ENCODE measurements around the gene NFIL3.

Gene NFIL3

GRCh38 chr9:91426123-91426745 is 2.6 kb upstream of the NFIL3 start:
- peaks cover 6% of the 10 kb centered on the region for H3K79me1 ChIP-seq (ENCODE audit: low read length)
- H3K79me2 ChIP-seq (ENCODE audit: control insufficient read depth, insufficient read depth, low read length) = peaks cover 4% of the 10 kb centered on the region
- H4K8ac ChIP-seq (ENCODE audit: low read depth, low read length) = no peak overlapping the region
- no peak overlapping the region for H2BK15ac ChIP-seq (replicated peaks; ENCODE audit: low read depth)
- no peak overlapping the region for H4K5ac ChIP-seq (ENCODE audit: low read length)
- H3K4ac ChIP-seq (ENCODE audit: low read depth, low read length) = no peak overlapping the region
- H3K18ac ChIP-seq (ENCODE audit: low read length) = no peak overlapping the region
- H3K4me1 ChIP-seq (ENCODE audit: control insufficient read depth, low read depth, low read length) = peaks cover 5% of the 10 kb centered on the region
- H2BK120ac ChIP-seq (ENCODE audit: low read depth, low read length) = no peak overlapping the region
- DNase-seq = peak; percentile 52
- no peak overlapping the region for H3K9ac ChIP-seq (ENCODE audit: low read length)
- H2AK5ac ChIP-seq (ENCODE audit: low read length) = no peak overlapping the region
- H3K27ac ChIP-seq (ENCODE audit: low read depth, low read length) = no peak overlapping the region
- no peak overlapping the region for H3K4me3 ChIP-seq (ENCODE audit: low read length)
- H3K23ac ChIP-seq (ENCODE audit: low read length) = no peak overlapping the region
- H3K27me3 ChIP-seq (ENCODE audit: insufficient read depth, low read length, poor library complexity) = no peaks in the 10 kb centered on the region
- WGBS (ENCODE audit: extremely low coverage, insufficient coverage, low lambda C conversion rate) = no CpG with 5 or more reads among the region's 3 CpGs
- no peaks in the 10 kb centered on the region for H3K36me3 ChIP-seq (ENCODE audit: control insufficient read depth, insufficient read depth, low read length)
- no peak overlapping the region for H3K4me2 ChIP-seq (ENCODE audit: low read length)
- no peak overlapping the region for H3K56ac ChIP-seq (ENCODE audit: low read length)
- H2BK5ac ChIP-seq (ENCODE audit: low read length) = no peak overlapping the region

GRCh38 chr9:91425271-91425670 is 1.6 kb upstream of the NFIL3 start:
- DNase-seq = no peak
- no peak overlapping the region for H3K18ac ChIP-seq (ENCODE audit: low read length)
- WGBS (ENCODE audit: extremely low coverage, insufficient coverage, low lambda C conversion rate) = no CpG with 5 or more reads among the region's 9 CpGs
- H3K4me1 ChIP-seq (ENCODE audit: control insufficient read depth, low read depth, low read length) = peaks cover 8% of the 10 kb centered on the region
- no peak overlapping the region for H3K4me3 ChIP-seq (ENCODE audit: low read length)
- H3K36me3 ChIP-seq (ENCODE audit: control insufficient read depth, insufficient read depth, low read length) = no peaks in the 10 kb centered on the region
- H3K27ac ChIP-seq (ENCODE audit: low read depth, low read length) = no peak overlapping the region
- no peak overlapping the region for H4K5ac ChIP-seq (ENCODE audit: low read length)
- no peak overlapping the region for H3K56ac ChIP-seq (ENCODE audit: low read length)
- no peak overlapping the region for H2BK5ac ChIP-seq (ENCODE audit: low read length)
- no peak overlapping the region for H2BK120ac ChIP-seq (ENCODE audit: low read depth, low read length)
- no peak overlapping the region for H4K8ac ChIP-seq (ENCODE audit: low read depth, low read length)
- H3K27me3 ChIP-seq (ENCODE audit: insufficient read depth, low read length, poor library complexity) = no peaks in the 10 kb centered on the region
- peaks cover 9% of the 10 kb centered on the region for H3K79me2 ChIP-seq (ENCODE audit: control insufficient read depth, insufficient read depth, low read length)
- H3K9ac ChIP-seq (ENCODE audit: low read length) = no peak overlapping the region
- no peak overlapping the region for H3K4ac ChIP-seq (ENCODE audit: low read depth, low read length)
- no peak overlapping the region for H3K4me2 ChIP-seq (ENCODE audit: low read length)
- no peak overlapping the region for H2AK5ac ChIP-seq (ENCODE audit: low read length)
- peaks cover 10% of the 10 kb centered on the region for H3K79me1 ChIP-seq (ENCODE audit: low read length)
- H3K23ac ChIP-seq (ENCODE audit: low read length) = no peak overlapping the region
- H2BK15ac ChIP-seq (replicated peaks; ENCODE audit: low read depth) = no peak overlapping the region

DNA sequence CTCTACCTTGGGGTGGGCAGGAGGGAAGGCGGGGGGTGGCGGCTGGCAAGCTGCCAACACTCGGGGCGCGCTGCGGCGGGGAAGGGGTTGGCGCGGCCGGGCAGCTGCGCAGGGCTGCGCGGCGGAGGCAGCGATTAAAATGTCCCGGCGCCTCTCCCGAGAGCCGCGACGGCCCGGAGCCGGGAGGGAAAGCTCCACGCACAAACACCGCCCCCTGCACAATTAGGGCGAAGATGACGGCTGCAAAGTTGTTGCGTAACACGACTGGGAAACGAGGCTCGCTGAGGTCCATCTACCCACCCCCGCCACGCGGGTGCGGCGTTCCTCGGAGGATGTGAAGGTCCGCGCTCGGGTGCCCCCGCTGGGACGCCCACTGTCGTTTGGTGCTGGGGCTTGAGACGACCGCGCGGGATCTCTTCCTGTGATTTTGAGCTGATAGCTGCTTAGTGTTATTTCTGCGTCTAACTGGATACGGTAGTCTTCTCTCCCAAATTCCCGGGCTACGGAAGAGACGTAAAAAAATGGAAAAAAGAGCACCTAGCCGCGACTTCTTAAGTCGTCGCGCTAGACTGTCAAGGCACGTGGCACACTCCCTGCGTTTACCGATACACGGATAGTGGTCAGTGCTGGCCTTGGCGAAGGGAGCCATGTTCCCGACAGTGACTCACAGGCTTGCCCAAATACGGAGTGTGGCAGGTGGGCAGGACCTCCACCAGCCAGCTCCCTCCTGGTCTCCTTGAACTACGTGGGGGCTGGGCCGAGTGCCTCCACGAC is 958 bp upstream of the NFIL3 start:
- H3K18ac ChIP-seq (ENCODE audit: low read length) = peak overlapping the region; percentile 29
- H3K27ac ChIP-seq (ENCODE audit: low read depth, low read length) = no peak overlapping the region
- no peak overlapping the region for H4K5ac ChIP-seq (ENCODE audit: low read length)
- no peak overlapping the region for H2AK5ac ChIP-seq (ENCODE audit: low read length)
- H3K4me1 ChIP-seq (ENCODE audit: control insufficient read depth, low read depth, low read length) = peaks cover 11% of the 10 kb centered on the region
- H2BK120ac ChIP-seq (ENCODE audit: low read depth, low read length) = no peak overlapping the region
- H4K8ac ChIP-seq (ENCODE audit: low read depth, low read length) = no peak overlapping the region
- H3K36me3 ChIP-seq (ENCODE audit: control insufficient read depth, insufficient read depth, low read length) = no peaks in the 10 kb centered on the region
- no peak overlapping the region for H2BK15ac ChIP-seq (replicated peaks; ENCODE audit: low read depth)
- peaks cover 12% of the 10 kb centered on the region for H3K79me1 ChIP-seq (ENCODE audit: low read length)
- H3K56ac ChIP-seq (ENCODE audit: low read length) = peak overlapping the region; percentile 96
- no peaks in the 10 kb centered on the region for H3K27me3 ChIP-seq (ENCODE audit: insufficient read depth, low read length, poor library complexity)
- peak overlapping the region; percentile 82 for H3K9ac ChIP-seq (ENCODE audit: low read length)
- peak overlapping the region; percentile 37 for H3K23ac ChIP-seq (ENCODE audit: low read length)
- H3K79me2 ChIP-seq (ENCODE audit: control insufficient read depth, insufficient read depth, low read length) = peaks cover 14% of the 10 kb centered on the region
- H3K4ac ChIP-seq (ENCODE audit: low read depth, low read length) = peak overlapping the region; percentile 49
- WGBS (ENCODE audit: extremely low coverage, insufficient coverage, low lambda C conversion rate) = no CpG with 5 or more reads among the region's 67 CpGs
- peak overlapping the region; percentile 65 for H3K4me3 ChIP-seq (ENCODE audit: low read length)
- H2BK5ac ChIP-seq (ENCODE audit: low read length) = no peak overlapping the region
- DNase-seq = peak; percentile 63
- peak overlapping the region; percentile 73 for H3K4me2 ChIP-seq (ENCODE audit: low read length)

- Histone ChIP-seq H3K9ac (ENCODE audit: low read length) (peak overlapping the region; percentile 65), H3K79me2 (ENCODE audit: control insufficient read depth, insufficient read depth, low read length) (peaks cover 20% of the 10 kb centered on the region), H3K4me1 (ENCODE audit: control insufficient read depth, low read depth, low read length) (peaks cover 14% of the 10 kb centered on the region), H3K36me3 (ENCODE audit: control insufficient read depth, insufficient read depth, low read length) (no peaks in the 10 kb centered on the region), H3K23ac (ENCODE audit: low read length) (no peak overlapping the region), H2AK5ac (ENCODE audit: low read length) (no peak overlapping the region), H3K18ac (ENCODE audit: low read length) (peak overlapping the region; percentile 94), H3K27ac (ENCODE audit: low read depth, low read length) (no peak overlapping the region), H4K5ac (ENCODE audit: low read length) (no peak overlapping the region), H3K4ac (ENCODE audit: low read depth, low read length) (peak overlapping the region; percentile 84), H3K56ac (ENCODE audit: low read length) (peak overlapping the region; percentile 86), H2BK120ac (ENCODE audit: low read depth, low read length) (no peak overlapping the region), H4K8ac (ENCODE audit: low read depth, low read length) (no peak overlapping the region), H3K27me3 (ENCODE audit: insufficient read depth, low read length, poor library complexity) (no peaks in the 10 kb centered on the region), H2BK15ac (replicated peaks; ENCODE audit: low read depth) (no peak overlapping the region), H3K4me3 (ENCODE audit: low read length) (peak overlapping the region; percentile 59), H3K4me2 (ENCODE audit: low read length) (peak overlapping the region; percentile 97), H3K79me1 (ENCODE audit: low read length) (peaks cover 17% of the 10 kb centered on the region), H2BK5ac (ENCODE audit: low read length) (no peak overlapping the region)
- peak; percentile 77 for DNase-seq
- no CpG with 5 or more reads among the region's 76 CpGs for WGBS (ENCODE audit: extremely low coverage, insufficient coverage, low lambda C conversion rate)
These were observed 597 bp downstream of the NFIL3 start for GRCh38 chr9:91422758-91423711.

GRCh38 chr9:91421971-91422757 is 1.5 kb downstream of the NFIL3 start:
- Histone ChIP-seq H3K4me1 (ENCODE audit: control insufficient read depth, low read depth, low read length) (peaks cover 14% of the 10 kb centered on the region), H3K79me1 (ENCODE audit: low read length) (peaks cover 19% of the 10 kb centered on the region), H2BK120ac (ENCODE audit: low read depth, low read length) (no peak overlapping the region), H3K79me2 (ENCODE audit: control insufficient read depth, insufficient read depth, low read length) (peaks cover 23% of the 10 kb centered on the region), H2BK5ac (ENCODE audit: low read length) (no peak overlapping the region), H3K27me3 (ENCODE audit: insufficient read depth, low read length, poor library complexity) (no peaks in the 10 kb centered on the region), H3K36me3 (ENCODE audit: control insufficient read depth, insufficient read depth, low read length) (no peaks in the 10 kb centered on the region), H3K9ac (ENCODE audit: low read length) (peak overlapping the region; percentile 65), H3K23ac (ENCODE audit: low read length) (no peak overlapping the region), H4K8ac (ENCODE audit: low read depth, low read length) (no peak overlapping the region), H3K56ac (ENCODE audit: low read length) (peak overlapping the region; percentile 86), H2BK15ac (replicated peaks; ENCODE audit: low read depth) (no peak overlapping the region), H4K5ac (ENCODE audit: low read length) (no peak overlapping the region), H3K18ac (ENCODE audit: low read length) (no peak overlapping the region), H3K27ac (ENCODE audit: low read depth, low read length) (no peak overlapping the region), H3K4ac (ENCODE audit: low read depth, low read length) (no peak overlapping the region), H3K4me3 (ENCODE audit: low read length) (peak overlapping the region; percentile 59), H2AK5ac (ENCODE audit: low read length) (no peak overlapping the region), H3K4me2 (ENCODE audit: low read length) (peak overlapping the region; percentile 97)
- WGBS (ENCODE audit: extremely low coverage, insufficient coverage, low lambda C conversion rate) = no CpG with 5 or more reads among the region's 16 CpGs
- peak; percentile 40 for DNase-seq
